ENCODE results near the gene RXRG. TPM values are rescaled to one million over a fixed set of nuclear protein-coding genes. Genes with fewer than 3 reads are reported as not detected.

Gene RXRG
- polyA plus RNA-seq, 1 donor (not counting 4 experiments of a cell fraction or from before 2014, with no cell fraction given): not detected

DNA sequence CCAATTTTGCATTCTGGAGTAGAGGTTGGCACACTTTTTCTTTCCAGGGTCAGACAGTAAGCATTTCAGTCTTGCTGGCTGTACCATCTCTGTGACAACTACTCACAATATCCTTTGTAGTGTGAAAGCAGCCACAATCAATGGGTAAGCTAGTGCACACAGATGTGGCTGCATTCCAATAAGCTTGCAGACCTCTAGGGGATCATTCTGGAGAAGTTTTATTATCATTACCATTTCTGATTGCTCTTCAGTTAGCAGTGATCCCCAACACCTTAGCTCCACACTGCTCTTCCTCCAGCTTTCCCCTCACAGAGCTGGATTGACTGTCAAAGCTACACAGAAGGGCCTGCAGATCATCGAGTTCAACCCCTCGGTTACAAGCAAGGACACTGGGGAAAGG, 9.1 kb downstream of the RXRG start:
- H3K27me3 ChIP-seq (ENCODE audit: control insufficient read depth, extremely low read depth, insufficient read depth, low read length): peaks cover 25% of the 10 kb centered on the region
- TF ChIP-seq CTCF (optimal IDR thresholded peaks at IDR 0.05 in 1 of 3, IDR thresholded peaks at IDR 0.05 in 1 of 3, conservative IDR thresholded peaks at IDR 0.05 in 1 of 3; ENCODE audit: extremely low read depth in 1 of 3, insufficient read depth in 2 of 3, low read length in 3 of 3) (no peak), EZH2 (IDR thresholded peaks at IDR 0.05; ENCODE audit: low read length) (no peak)
- no peak for FAIRE-seq

GRCh38 chr1:165434281-165434680, 10.6 kb downstream of the RXRG start:
- no peak for DNase-seq (ENCODE audit: low read depth, low spot score)
- H3K27me3 ChIP-seq (ENCODE audit: control insufficient read depth, extremely low read depth, insufficient read depth, low read length): peaks cover 16% of the 10 kb centered on the region
- H4K20me1 ChIP-seq (ENCODE audit: control insufficient read depth, extremely low read depth, insufficient read depth, low read length): no peaks in the 10 kb centered on the region
- H3K4me1 ChIP-seq (ENCODE audit: control insufficient read depth, extremely low read depth, insufficient read depth, low read length): no peaks in the 10 kb centered on the region
- no peaks in the 10 kb centered on the region for H3K9me3 ChIP-seq (ENCODE audit: control insufficient read depth, low read depth, low read length)
- H3K9ac ChIP-seq (ENCODE audit: control insufficient read depth, extremely low read depth, insufficient read depth, low read length): no peak overlapping the region
- FAIRE-seq: no peak
- no peak overlapping the region for H3K4me3 ChIP-seq (ENCODE audit: control insufficient read depth in 2 of 3, extremely low read depth in 1 of 3, insufficient read depth in 2 of 3, low read depth in 1 of 3, low read length in 3 of 3)
- no peaks in the 10 kb centered on the region for H3K79me2 ChIP-seq (ENCODE audit: control insufficient read depth, insufficient read depth, low read length)
- no peak overlapping the region for H3K27ac ChIP-seq (ENCODE audit: control insufficient read depth, insufficient read depth, low read length)
- no peak for TF ChIP-seq CTCF (optimal IDR thresholded peaks at IDR 0.05 in 1 of 3, IDR thresholded peaks at IDR 0.05 in 1 of 3, conservative IDR thresholded peaks at IDR 0.05 in 1 of 3; ENCODE audit: extremely low read depth in 1 of 3, insufficient read depth in 2 of 3, low read length in 3 of 3)
- no peak for TF ChIP-seq EZH2 (IDR thresholded peaks at IDR 0.05; ENCODE audit: low read length)
- H3K36me3 ChIP-seq (ENCODE audit: control insufficient read depth in 2 of 2, extremely low read depth in 1 of 2, insufficient read depth in 2 of 2, low read length in 2 of 2): no peaks in the 10 kb centered on the region
- dilution Hi-C loops (cut with MboI; ENCODE audit: extremely low pct_ligation_motif_present, low sequenced_read_pairs): no loop called here
- H3K4me2 ChIP-seq (ENCODE audit: control insufficient read depth, extremely low read depth, insufficient read depth, low read depth, low read length): no peak overlapping the region
- no peak overlapping the region for H2AFZ ChIP-seq (ENCODE audit: control insufficient read depth, low read length)
- H3K9me1 ChIP-seq (ENCODE audit: control insufficient read depth, extremely low read depth, insufficient read depth, low read length): no peaks in the 10 kb centered on the region

More for the DNA sequence above, 9.1 kb downstream of the RXRG start:
- H3K79me2 ChIP-seq (ENCODE audit: control insufficient read depth, insufficient read depth, low read length): no peaks in the 10 kb centered on the region
- H2AFZ ChIP-seq (ENCODE audit: control insufficient read depth, low read length): no peak overlapping the region
- H3K4me2 ChIP-seq (ENCODE audit: control insufficient read depth, extremely low read depth, insufficient read depth, low read depth, low read length): no peak overlapping the region
- H3K36me3 ChIP-seq (ENCODE audit: control insufficient read depth in 2 of 2, extremely low read depth in 1 of 2, insufficient read depth in 2 of 2, low read length in 2 of 2): no peaks in the 10 kb centered on the region
- no peaks in the 10 kb centered on the region for H3K9me1 ChIP-seq (ENCODE audit: control insufficient read depth, extremely low read depth, insufficient read depth, low read length)
- no peak overlapping the region for H3K4me3 ChIP-seq (ENCODE audit: control insufficient read depth in 2 of 3, extremely low read depth in 1 of 3, insufficient read depth in 2 of 3, low read depth in 1 of 3, low read length in 3 of 3)
- H3K9ac ChIP-seq (ENCODE audit: control insufficient read depth, extremely low read depth, insufficient read depth, low read length): no peak overlapping the region
- H4K20me1 ChIP-seq (ENCODE audit: control insufficient read depth, extremely low read depth, insufficient read depth, low read length): no peaks in the 10 kb centered on the region
- H3K4me1 ChIP-seq (ENCODE audit: control insufficient read depth, extremely low read depth, insufficient read depth, low read length): no peaks in the 10 kb centered on the region
- dilution Hi-C loops (cut with MboI; ENCODE audit: extremely low pct_ligation_motif_present, low sequenced_read_pairs): no loop called here
- H3K9me3 ChIP-seq (ENCODE audit: control insufficient read depth, low read depth, low read length): no peaks in the 10 kb centered on the region
- H3K27ac ChIP-seq (ENCODE audit: control insufficient read depth, insufficient read depth, low read length): no peak overlapping the region
- DNase-seq (ENCODE audit: low read depth, low spot score): no peak
